ENCODE results near the gene LUC7L3.

GRCh38 chr17:50758524-50758923 is 39.1 kb downstream of the LUC7L3 start:
- TF ChIP-seq CTCF (conservative IDR thresholded peaks at IDR 0.05; ENCODE audit: low read depth in 2 of 2) (no peak), REST (IDR thresholded peaks at IDR 0.05; ENCODE audit: unreplicated experiment) (no peak), POLR2AphosphoS5 (IDR thresholded peaks at IDR 0.05; ENCODE audit: low read depth) (no peak), EZH2 (IDR thresholded peaks at IDR 0.05; ENCODE audit: low read depth, unreplicated experiment) (no peak)

Measured in GM23338 (cell line).